GM12892 (cell line): ENCODE measurements around the gene TXNDC2.

ENCODE experiments used
- POLR2A ChIP-seq: IDR thresholded peaks from 2 replicates; pipeline ENCODE4 v1.6.1; 2011; ENCODE audit warnings: low read depth, low read length, control low read depth
- TAF1 ChIP-seq: IDR thresholded peaks from 2 replicates; pipeline ENCODE4 v1.6.1; 2011; ENCODE audit warnings: low read depth, mild to moderate bottlenecking, control low read depth, low read length, borderline replicate concordance

DNA sequence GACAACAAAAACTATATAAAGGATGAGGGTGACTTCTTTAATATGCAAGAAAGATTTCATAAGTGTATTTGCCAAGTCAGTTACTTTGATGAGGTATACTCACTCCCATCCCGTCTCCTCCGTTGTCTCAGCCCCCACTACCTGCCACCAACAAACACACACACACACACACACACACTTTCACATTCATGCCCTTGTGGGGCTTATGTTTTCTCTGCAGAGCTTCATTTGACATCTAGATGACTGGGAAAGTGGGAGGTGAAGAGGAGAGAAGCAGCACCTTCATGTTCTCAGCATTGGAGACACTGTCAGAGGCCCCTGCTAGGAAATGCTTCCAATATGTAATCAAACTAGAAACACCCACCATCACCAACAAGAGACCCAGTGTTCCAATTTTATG, 22.5 kb upstream of the TXNDC2 start:
- TF ChIP-seq TAF1 (no peak), POLR2A (no peak)
